ENCODE data around the gene EBF3. TPM values are rescaled to one million over a fixed set of nuclear protein-coding genes. Genes with fewer than 3 reads are reported as not detected.

EBF3 gene
- total RNA-seq, 1 donor from 2014 or later = 38.9 TPM

GRCh38 chr10:129887986-129888783 lies 75.9 kb downstream of the EBF3 start:
- intact Hi-C loops (cut with DNase I) = no loop called here
- no peak for ATAC-seq
- DNase-seq (ENCODE audit: low spot score) = no peak

- ATAC-seq (no peak), DNase-seq (ENCODE audit: low spot score) (no peak)
- intact Hi-C loops (cut with DNase I) = no loop called here
Measured at GRCh38 chr10:129887381-129887905, 76.6 kb downstream of the EBF3 start.

GRCh38 chr10:129886263-129886662 lies 77.8 kb downstream of the EBF3 start:
- intact Hi-C loops (cut with DNase I) = no loop called here
- ATAC-seq (no peak), DNase-seq (ENCODE audit: low spot score) (no peak)

GRCh38 chr10:129885526-129885925 lies 78.5 kb downstream of the EBF3 start:
- DNase-seq (ENCODE audit: low spot score) = no peak
- intact Hi-C loops (cut with DNase I) = no loop called here
- ATAC-seq = no peak

GRCh38 chr10:129884398-129885078 lies 79.5 kb downstream of the EBF3 start:
- intact Hi-C loops (cut with DNase I) = no loop called here
- ATAC-seq = peak; percentile 56
- no peak for DNase-seq (ENCODE audit: low spot score)

- intact Hi-C loops (cut with DNase I) = no loop called here
- no peak for DNase-seq (ENCODE audit: low spot score)
Measured at GRCh38 chr10:129883626-129884397, 80.3 kb downstream of the EBF3 start.

GRCh38 chr10:129883029-129883428 lies 81.0 kb downstream of the EBF3 start:
- no peak for DNase-seq (ENCODE audit: low spot score)
- intact Hi-C loops (cut with DNase I) = no loop called here
- ATAC-seq = no peak

More at GRCh38 chr10:129883626-129884397, 80.3 kb downstream of the EBF3 start:
- ATAC-seq = peak; percentile 53

GRCh38 chr10:129882291-129883010 lies 81.6 kb downstream of the EBF3 start:
- no peak for ATAC-seq
- no peak for DNase-seq (ENCODE audit: low spot score)
- intact Hi-C loops (cut with DNase I) = no loop called here

- DNase-seq (ENCODE audit: low spot score) = no peak
- ATAC-seq = no peak
- intact Hi-C loops (cut with DNase I) = no loop called here
Measured at GRCh38 chr10:129881641-129882040, 82.4 kb downstream of the EBF3 start.

GRCh38 chr10:129880191-129880870 lies 83.7 kb downstream of the EBF3 start:
- ATAC-seq = no peak
- intact Hi-C loops (cut with DNase I) = no loop called here
- DNase-seq (ENCODE audit: low spot score) = no peak

GRCh38 chr10:129879655-129880054 lies 84.4 kb downstream of the EBF3 start:
- DNase-seq (ENCODE audit: low spot score) = no peak
- ATAC-seq = no peak
- intact Hi-C loops (cut with DNase I) = no loop called here

- no peak for DNase-seq (ENCODE audit: low spot score)
- intact Hi-C loops (cut with DNase I) = no loop called here
- ATAC-seq = no peak
Measured at GRCh38 chr10:129878835-129879234, 85.2 kb downstream of the EBF3 start.

GRCh38 chr10:129877773-129878371 lies 86.2 kb downstream of the EBF3 start:
- ATAC-seq = no peak
- intact Hi-C loops (cut with DNase I) = no loop called here
- DNase-seq (ENCODE audit: low spot score) = no peak

GRCh38 chr10:129876838-129877237 lies 87.2 kb downstream of the EBF3 start:
- intact Hi-C loops (cut with DNase I) = no loop called here
- ATAC-seq (no peak), DNase-seq (ENCODE audit: low spot score) (no peak)

- no peak for DNase-seq (ENCODE audit: low spot score)
- intact Hi-C loops (cut with DNase I) = no loop called here
- ATAC-seq = no peak
Measured at GRCh38 chr10:129875993-129876726, 87.9 kb downstream of the EBF3 start.

GRCh38 chr10:129873351-129873750 lies 90.7 kb downstream of the EBF3 start:
- no peak for ATAC-seq
- intact Hi-C loops (cut with DNase I) = no loop called here
- no peak for DNase-seq (ENCODE audit: low spot score)

GRCh38 chr10:129871966-129872365 lies 92.1 kb downstream of the EBF3 start:
- peak; percentile 27 for ATAC-seq
- intact Hi-C loops (cut with DNase I) = no loop called here
- no peak for DNase-seq (ENCODE audit: low spot score)
